ENCODE results near the gene FRYL.
"Not testable (repeated sequence)": the region's sequence is repeated elsewhere in the genome, so short reads cannot be mapped to it uniquely, and the experiment has no call there.

Gene FRYL

GRCh38 chr4:48461000-48461399 lies 319.1 kb downstream of the FRYL start:
- H3K4me1 ChIP-seq = no peaks in the 10 kb centered on the region
- no peak overlapping the region for H3K27ac ChIP-seq
- no peaks in the 10 kb centered on the region for H3K79me2 ChIP-seq
- no peaks in the 10 kb centered on the region for H3K36me3 ChIP-seq (ENCODE audit: control insufficient read depth, insufficient read depth, low read length)
- H3K4me2 ChIP-seq (ENCODE audit: low read length) = no peak overlapping the region
- no peaks in the 10 kb centered on the region for H3K9me3 ChIP-seq (ENCODE audit: control insufficient read depth, low read length)
- H3K4me3 ChIP-seq (ENCODE audit: low read depth, low read length) = no peak overlapping the region
- H2AFZ ChIP-seq = no peak overlapping the region
- no peak for TF ChIP-seq CTCF (IDR thresholded peaks at IDR 0.05)
- no peak overlapping the region for H3K9ac ChIP-seq
- H3K27me3 ChIP-seq (ENCODE audit: control insufficient read depth, insufficient read depth, low read length) = no peaks in the 10 kb centered on the region

- Histone ChIP-seq H2AFZ (no peak overlapping the region), H3K36me3 (ENCODE audit: control insufficient read depth, insufficient read depth, low read length) (no peaks in the 10 kb centered on the region), H3K4me2 (ENCODE audit: low read length) (no peak overlapping the region), H3K9me3 (ENCODE audit: control insufficient read depth, low read length) (no peaks in the 10 kb centered on the region), H3K4me3 (ENCODE audit: low read depth, low read length) (no peak overlapping the region), H3K9ac (no peak overlapping the region), H3K27me3 (ENCODE audit: control insufficient read depth, insufficient read depth, low read length) (no peaks in the 10 kb centered on the region), H3K79me2 (no peaks in the 10 kb centered on the region), H3K4me1 (no peaks in the 10 kb centered on the region), H3K27ac (no peak overlapping the region)
- TF ChIP-seq CTCF (IDR thresholded peaks at IDR 0.05) = no peak
These were observed 325.5 kb downstream of the FRYL start for GRCh38 chr4:48454591-48454990.

GRCh38 chr4:48451656-48452055 lies 328.4 kb downstream of the FRYL start:
- not testable (repeated sequence) for H3K4me3 ChIP-seq (ENCODE audit: low read depth, low read length); H3K36me3 ChIP-seq (ENCODE audit: control insufficient read depth, insufficient read depth, low read length); H2AFZ ChIP-seq

GRCh38 chr4:48450740-48451139 lies 329.3 kb downstream of the FRYL start:
- H3K4me2 ChIP-seq (ENCODE audit: low read length) = no peak overlapping the region
- no peaks in the 10 kb centered on the region for H3K36me3 ChIP-seq (ENCODE audit: control insufficient read depth, insufficient read depth, low read length)
- H3K9me3 ChIP-seq (ENCODE audit: control insufficient read depth, low read length) = no peaks in the 10 kb centered on the region
- TF ChIP-seq CTCF (IDR thresholded peaks at IDR 0.05) = no peak
- no peak overlapping the region for H2AFZ ChIP-seq
- H3K4me3 ChIP-seq (ENCODE audit: low read depth, low read length) = no peak overlapping the region
- no peaks in the 10 kb centered on the region for H3K4me1 ChIP-seq
- no peak overlapping the region for H3K9ac ChIP-seq
- no peaks in the 10 kb centered on the region for H3K27me3 ChIP-seq (ENCODE audit: control insufficient read depth, insufficient read depth, low read length)
- no peak overlapping the region for H3K27ac ChIP-seq
- no peaks in the 10 kb centered on the region for H3K79me2 ChIP-seq

More at GRCh38 chr4:48451656-48452055, 328.4 kb downstream of the FRYL start:
- H3K9ac ChIP-seq; H3K4me2 ChIP-seq (ENCODE audit: low read length); H3K79me2 ChIP-seq; H3K27me3 ChIP-seq (ENCODE audit: control insufficient read depth, insufficient read depth, low read length); H3K4me1 ChIP-seq; H3K9me3 ChIP-seq (ENCODE audit: control insufficient read depth, low read length); H3K27ac ChIP-seq: not testable (repeated sequence)

GRCh38 chr4:48449151-48449550 lies 330.9 kb downstream of the FRYL start:
- Histone ChIP-seq H3K4me3 (ENCODE audit: low read depth, low read length) (no peak overlapping the region), H3K27me3 (ENCODE audit: control insufficient read depth, insufficient read depth, low read length) (no peaks in the 10 kb centered on the region), H3K4me1 (no peaks in the 10 kb centered on the region), H3K36me3 (ENCODE audit: control insufficient read depth, insufficient read depth, low read length) (no peaks in the 10 kb centered on the region), H3K4me2 (ENCODE audit: low read length) (no peak overlapping the region), H3K9me3 (ENCODE audit: control insufficient read depth, low read length) (no peaks in the 10 kb centered on the region), H3K79me2 (no peaks in the 10 kb centered on the region), H2AFZ (no peak overlapping the region), H3K9ac (no peak overlapping the region), H3K27ac (no peak overlapping the region)
- TF ChIP-seq CTCF (IDR thresholded peaks at IDR 0.05) = no peak
